ENCODE results near the gene KCNQ1. TPM values are rescaled to one million over a fixed set of nuclear protein-coding genes. Genes with fewer than 3 reads are reported as not detected.

KCNQ1 gene
- total and polyA plus RNA-seq, 2 of the 13 experiments (the other 11 are each of a cell fraction or from before 2014, with no cell fraction given): 0.02 to 0.08 TPM

DNA sequence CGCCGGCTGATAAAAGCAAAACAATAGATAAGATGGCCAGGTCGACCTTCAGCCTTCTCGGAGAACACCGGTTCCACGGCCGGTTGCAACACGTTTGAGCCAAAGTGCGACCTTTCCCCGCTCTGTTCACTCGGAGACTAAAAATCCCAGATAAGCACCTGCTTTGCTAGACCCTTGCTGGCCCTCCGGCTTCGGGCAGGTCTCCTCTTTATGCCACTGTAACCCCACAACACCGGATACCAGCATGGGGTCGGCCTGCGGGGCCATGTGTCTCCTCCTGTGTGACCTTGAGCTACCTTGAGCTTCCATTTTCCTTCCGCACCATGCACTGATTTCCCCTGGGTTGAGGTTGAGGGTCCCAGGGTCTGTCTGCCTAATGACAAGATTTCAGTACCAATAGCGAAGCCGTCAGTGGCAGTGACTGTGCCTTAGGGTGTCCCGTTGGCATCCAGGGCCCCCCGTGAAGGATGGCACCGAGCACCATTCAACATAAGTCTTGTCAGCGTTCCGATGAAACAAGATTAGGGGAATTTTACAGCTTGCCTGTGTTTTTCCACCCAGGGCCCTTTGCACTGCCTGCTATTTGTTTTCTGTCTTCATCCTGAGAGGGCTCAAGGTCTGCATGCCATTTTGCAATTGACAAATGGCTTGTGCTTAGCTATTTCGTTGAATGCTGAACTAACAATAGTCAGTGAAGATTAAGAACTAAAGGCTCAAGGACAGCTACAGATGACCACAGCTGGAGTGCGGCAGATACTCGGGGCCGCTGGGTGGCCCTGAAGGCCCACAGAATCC is 118.6 kb downstream of the KCNQ1 start:
- peak overlapping the region; percentile 49 for H3K4me2 ChIP-seq (ENCODE audit: low read depth, low read length)
- H3K27ac ChIP-seq (ENCODE audit: extremely low read length, insufficient read depth, low read length): peak overlapping the region; percentile 91
- in situ Hi-C loops (cut with HindIII; ENCODE audit: extremely low pct_ligation_motif_present, low pct_unique_long_range_greater_than_20kb): no loop called here
- H3K27me3 ChIP-seq (ENCODE audit: control insufficient read depth in 1 of 2, insufficient read depth in 2 of 2, low read length in 2 of 2): peaks cover 5 to 11% of the 10 kb centered on the region in 2 experiments; a peak in 2 of 5 replicates
- H4K20me1 ChIP-seq (ENCODE audit: insufficient read depth, low read length): no peaks in the 10 kb centered on the region
- peak; percentile 96 for DNase-seq (ENCODE audit: low spot score)
- peak; percentile 69 for ATAC-seq
- H3K9me3 ChIP-seq (ENCODE audit: low read length): no peaks in the 10 kb centered on the region
- intact Hi-C loops (cut with micrococcal nuclease; ENCODE audit: unreplicated experiment): loop anchor here (2.0 kb wide), 1 partner anchor 95 kb away; no protein-coding TSS in a partner anchor
- peak overlapping the region in 1 of 3 experiments; percentile 27; a peak in 1 of 6 replicates for H3K4me3 ChIP-seq (replicated peaks in 1 of 3; ENCODE audit: insufficient read depth in 1 of 3, low read depth in 2 of 3, low read length in 3 of 3)
- WGBS (ENCODE audit: low lambda C conversion rate): 32% methylated on average over 27 of the region's 28 CpGs
- CTCF ChIA-PET (ENCODE audit: low intra/inter-chr PET ratio, low total read pairs): no interaction called here
- TSS peak; percentile 39 for BruUV-seq (replicated peaks)
- H3K79me2 ChIP-seq (ENCODE audit: insufficient read depth, low read length): no peaks in the 10 kb centered on the region
- POLR2A ChIA-PET: interaction anchor here (0.6 to 4.0 kb wide), 20 partner anchors 9 to 352 kb away, joined by 3 to 40 read pairs (median 4); partner anchors contain the start of genes KCNQ1OT1 and TSSC4
- peak overlapping the region; percentile 42 for H3K9ac ChIP-seq (ENCODE audit: insufficient read depth, low read depth, low read length)
- peaks cover 75% of the 10 kb centered on the region for H3K4me1 ChIP-seq (ENCODE audit: insufficient read depth, low read length)
- H3K36me3 ChIP-seq (replicated peaks in 1 of 2; ENCODE audit: control insufficient read depth in 1 of 2, insufficient read depth in 2 of 2, low read length in 2 of 2): no peaks in the 10 kb centered on the region
- no peak overlapping the region for H2AFZ ChIP-seq (ENCODE audit: low read length)
- peak; percentile 96 for FAIRE-seq
- TF ChIP-seq ZNF33B (CRISPR knock-in tag; IDR thresholded peaks at IDR 0.05) (peak; percentile 82; the same call in 1 of the 2 replicates), ARNTL (CRISPR knock-in tag; IDR thresholded peaks at IDR 0.05) (peak; percentile 67), ZFP90 (CRISPR knock-in tag; IDR thresholded peaks at IDR 0.05; ENCODE audit: borderline replicate concordance) (0 out of 2 replicates have a peak, but pooled peaks have one; percentile 38), GMEB1 (CRISPR knock-in tag; IDR thresholded peaks at IDR 0.05; ENCODE audit: borderline replicate concordance) (0 out of 2 replicates have a peak, but pooled peaks have one; percentile 9), ZNF766 (CRISPR knock-in tag; IDR thresholded peaks at IDR 0.05; ENCODE audit: borderline replicate concordance) (no peak; the same call in 1 of the 2 replicates), ZBED4 (CRISPR knock-in tag; IDR thresholded peaks at IDR 0.05; ENCODE audit: borderline replicate concordance) (peak; percentile 85; the same call in 1 of the 2 replicates), ZNF124 (CRISPR knock-in tag; IDR thresholded peaks at IDR 0.05) (0 out of 2 replicates have a peak, but pooled peaks have one; percentile 47), ZNF704 (CRISPR knock-in tag; IDR thresholded peaks at IDR 0.05; ENCODE audit: borderline replicate concordance) (no peak), ZFP1 (CRISPR knock-in tag; IDR thresholded peaks at IDR 0.05) (peak; percentile 66), RCOR2 (CRISPR knock-in tag; IDR thresholded peaks at IDR 0.05) (peak; percentile 78; the same call in 1 of the 2 replicates), XRCC5 (optimal IDR thresholded peaks at IDR 0.05; ENCODE audit: low read length) (peak; percentile 30), ZNF326 (CRISPR knock-in tag; IDR thresholded peaks at IDR 0.05; ENCODE audit: borderline replicate concordance) (no peak)
- TF ChIP-seq, protein P1, sequence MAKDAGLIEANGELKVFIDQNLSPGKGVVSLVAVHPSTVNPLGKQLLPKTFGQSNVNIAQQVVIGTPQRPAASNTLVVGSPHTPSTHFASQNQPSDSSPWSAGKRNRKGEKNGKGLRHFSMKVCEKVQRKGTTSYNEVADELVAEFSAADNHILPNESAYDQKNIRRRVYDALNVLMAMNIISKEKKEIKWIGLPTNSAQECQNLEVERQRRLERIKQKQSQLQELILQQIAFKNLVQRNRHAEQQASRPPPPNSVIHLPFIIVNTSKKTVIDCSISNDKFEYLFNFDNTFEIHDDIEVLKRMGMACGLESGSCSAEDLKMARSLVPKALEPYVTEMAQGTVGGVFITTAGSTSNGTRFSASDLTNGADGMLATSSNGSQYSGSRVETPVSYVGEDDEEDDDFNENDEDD (CRISPR knock-in tag; IDR thresholded peaks at IDR 0.05; ENCODE audit: borderline replicate concordance): no peak

Data from HepG2 (cell line).